ENCODE results near the gene IGF2R.
A peak's percentile ranks its signal among the peaks of the same experiment; 100 is the strongest.
"Not testable (repeated sequence)": the region's sequence is repeated elsewhere in the genome, so short reads cannot be mapped to it uniquely, and the experiment has no call there.

The IGF2R gene

DNA sequence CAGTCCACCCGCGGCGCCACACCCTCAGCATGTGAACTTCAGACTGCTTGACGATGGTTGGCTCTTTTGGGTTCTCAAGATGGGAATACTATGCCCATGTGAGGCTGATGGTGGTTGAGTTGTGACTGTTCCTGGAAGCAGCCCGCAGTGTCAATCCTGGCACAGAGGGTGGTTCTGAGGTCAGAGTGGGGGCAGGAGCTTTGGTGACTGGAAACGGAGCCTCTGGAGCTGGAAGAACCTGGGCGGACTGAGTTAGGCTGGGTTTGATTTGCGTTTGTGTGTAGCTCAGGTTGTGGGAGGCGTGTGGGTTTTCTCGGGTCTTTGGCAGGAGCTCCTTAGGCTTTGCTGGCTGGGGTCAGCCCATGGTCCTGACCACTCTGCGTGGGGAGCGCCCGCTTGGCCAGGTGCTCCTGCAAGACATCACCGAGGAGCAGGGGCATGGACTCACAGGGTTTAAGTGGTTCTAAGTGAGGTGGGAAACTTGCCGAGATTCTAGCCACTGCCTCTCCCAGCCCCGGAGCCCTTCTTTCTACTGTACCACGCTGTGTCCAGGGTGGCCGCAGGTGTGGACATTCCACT is 115.4 kb downstream of the IGF2R start:
- no peak for DNase-seq

DNA sequence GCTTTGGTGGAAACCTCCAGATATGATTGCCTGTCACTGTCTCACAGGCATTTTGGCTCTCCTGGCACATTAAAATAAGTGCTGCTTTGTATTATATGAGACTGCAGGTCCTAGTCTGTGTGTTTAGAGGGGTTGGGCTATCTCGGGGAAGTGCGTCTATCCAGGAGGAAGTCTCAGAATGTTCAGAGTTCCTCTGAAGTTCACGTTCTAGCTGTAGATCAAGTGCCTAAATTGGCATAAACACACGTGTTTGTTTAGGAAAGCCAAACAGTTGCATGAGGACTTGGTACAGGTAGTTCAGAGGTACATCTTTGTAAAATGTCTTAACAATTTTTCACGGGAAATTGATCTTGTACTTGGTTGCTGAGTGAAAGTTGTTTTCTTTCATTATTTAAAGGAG is 116.3 kb downstream of the IGF2R start:
- DNase-seq, result no peak

DNA sequence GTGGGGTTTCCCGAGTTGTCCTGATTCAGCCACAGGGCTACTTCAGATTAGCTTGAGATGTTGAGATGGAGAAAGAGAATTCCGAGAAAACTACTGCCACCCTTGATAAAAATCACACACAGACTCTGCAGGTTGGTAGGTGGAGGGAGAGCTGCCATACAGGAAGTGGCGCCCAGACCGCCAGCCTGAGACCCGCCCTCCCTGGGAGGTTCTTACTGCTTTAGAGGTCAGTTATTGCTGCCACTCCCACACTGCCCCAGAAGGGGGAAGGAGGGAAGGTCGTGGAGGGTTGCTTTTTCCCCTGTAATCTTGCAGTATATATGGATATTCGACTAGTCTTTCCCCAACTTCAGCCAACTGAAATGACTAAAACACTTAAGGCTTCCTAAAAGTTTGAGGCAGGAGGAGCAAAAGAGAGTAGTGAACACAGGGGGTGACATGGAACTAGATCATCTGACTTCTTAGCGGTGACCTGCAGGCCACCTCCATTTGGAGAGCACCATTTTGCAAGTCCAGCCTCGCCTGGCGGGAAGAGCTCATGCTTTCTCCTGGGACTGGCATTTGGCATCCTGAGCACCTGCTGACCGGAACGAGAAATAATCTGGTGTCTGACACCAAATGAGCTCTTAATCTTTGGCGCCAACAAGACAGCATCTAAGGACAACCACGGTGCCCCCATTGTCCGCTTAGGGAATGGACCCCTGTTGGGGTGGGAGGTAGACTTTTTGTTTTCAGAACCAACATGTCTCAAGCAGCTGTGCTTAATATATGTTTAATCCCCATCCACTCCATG is 117.0 kb downstream of the IGF2R start:
- DNase-seq, result no peak

DNA sequence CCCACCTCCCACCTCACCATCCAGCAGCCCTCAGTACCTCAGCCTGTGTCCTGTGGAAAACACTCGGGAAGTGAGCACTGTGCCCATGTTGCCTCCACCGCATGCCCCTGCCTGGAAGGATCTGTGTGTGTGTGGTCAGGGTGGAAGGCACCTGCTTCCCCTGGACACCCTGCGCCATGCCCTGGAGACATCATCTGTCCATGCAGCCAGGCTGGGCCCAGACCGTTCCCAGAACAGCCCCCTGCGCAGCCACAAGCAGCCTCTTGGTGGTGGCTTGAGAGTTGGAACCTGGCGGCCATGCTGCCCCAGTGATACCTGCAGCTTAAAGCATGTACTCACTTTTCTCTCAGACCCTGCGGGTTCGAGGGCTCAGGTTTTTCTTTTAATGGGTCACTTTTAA is 117.9 kb downstream of the IGF2R start:
- DNase-seq, result no peak

DNA sequence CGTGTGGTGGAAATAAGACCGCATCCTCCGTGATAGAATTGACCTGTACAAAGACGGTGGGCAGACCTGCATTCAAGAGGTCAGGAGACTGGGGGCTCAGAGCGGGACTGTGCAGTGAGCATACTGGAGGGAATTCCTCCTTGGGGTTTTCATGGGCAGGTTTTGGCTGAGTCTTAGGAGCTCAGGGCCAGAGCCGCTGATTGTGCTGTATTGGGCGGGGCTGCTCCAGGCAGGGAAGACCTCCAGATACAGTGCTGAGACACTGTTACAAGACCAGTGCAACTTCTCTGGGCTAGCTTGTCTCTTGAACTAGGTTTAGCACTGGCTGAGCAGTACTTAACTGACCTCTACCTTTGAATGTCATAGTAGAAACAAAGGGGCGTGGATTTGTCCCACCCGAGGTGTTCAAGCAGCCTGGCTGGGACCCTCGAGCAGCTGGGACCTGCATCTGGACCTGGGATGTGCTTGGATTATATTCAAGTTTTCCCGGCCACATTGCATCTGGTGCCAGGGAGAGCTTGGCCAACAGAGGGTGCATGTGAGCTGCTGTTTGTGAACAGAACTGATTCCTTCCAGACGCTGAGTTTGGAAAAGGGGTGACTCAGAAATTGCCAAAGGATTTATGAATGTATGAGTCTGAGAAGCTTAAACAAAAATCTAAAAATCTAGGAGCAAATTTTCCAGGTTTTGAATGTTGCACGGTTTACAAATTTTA is 119.3 kb downstream of the IGF2R start:
- peak in 1 of 2 experiments; percentile 19 for DNase-seq

DNA sequence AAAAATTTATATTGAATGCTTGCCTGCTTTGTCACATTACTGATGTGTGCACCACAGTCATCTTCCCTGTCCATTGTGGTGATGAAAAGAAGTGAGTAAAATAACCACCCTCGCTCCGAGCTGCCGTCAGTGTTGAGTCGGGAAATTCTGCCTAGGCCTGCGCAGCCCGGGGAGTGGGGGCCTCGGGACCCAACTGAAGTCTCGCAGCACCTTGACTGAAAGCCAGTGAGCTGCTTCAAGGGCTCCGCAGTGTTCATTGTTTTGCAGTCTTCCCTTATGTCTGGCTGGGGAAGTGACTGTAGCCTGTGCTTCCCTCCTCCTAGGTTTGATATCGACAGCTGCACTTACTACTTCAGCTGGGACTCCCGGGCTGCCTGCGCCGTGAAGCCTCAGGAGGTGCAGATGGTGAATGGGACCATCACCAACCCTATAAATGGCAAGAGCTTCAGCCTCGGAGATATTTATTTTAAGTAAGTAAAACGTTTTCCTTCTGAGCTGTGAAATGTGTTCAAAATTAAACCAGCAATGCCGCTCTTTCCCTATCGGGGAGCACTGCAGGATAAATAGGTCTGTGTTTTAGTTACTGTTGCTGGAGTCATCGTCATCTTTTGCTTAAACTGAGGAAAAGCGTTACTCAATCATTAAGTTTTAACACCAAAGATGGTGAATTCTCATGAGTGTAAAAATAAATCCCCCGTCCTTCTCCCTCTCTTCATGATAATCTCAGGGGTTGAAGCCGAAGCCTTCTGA is 120.1 kb downstream of the IGF2R start:
- no peak for DNase-seq

DNA sequence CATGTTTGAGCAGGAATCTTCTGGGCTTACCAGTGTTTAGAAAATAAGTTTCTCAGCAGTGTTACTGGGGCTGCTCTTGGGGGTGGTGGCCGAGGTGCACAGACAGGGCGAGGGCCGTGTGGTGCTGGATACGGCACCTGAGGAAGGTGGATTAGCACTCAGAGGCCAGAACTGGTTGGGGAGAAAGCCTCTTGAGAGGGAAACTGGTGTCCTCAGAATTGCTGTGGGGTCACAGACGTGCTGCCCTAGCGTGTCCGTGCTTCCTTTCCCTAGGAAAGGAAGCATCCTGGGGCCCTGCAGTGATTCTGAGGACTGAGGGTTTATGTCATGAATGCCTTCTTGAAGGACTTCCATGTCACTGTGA is 120.6 kb downstream of the IGF2R start:
- no peak for DNase-seq

DNA sequence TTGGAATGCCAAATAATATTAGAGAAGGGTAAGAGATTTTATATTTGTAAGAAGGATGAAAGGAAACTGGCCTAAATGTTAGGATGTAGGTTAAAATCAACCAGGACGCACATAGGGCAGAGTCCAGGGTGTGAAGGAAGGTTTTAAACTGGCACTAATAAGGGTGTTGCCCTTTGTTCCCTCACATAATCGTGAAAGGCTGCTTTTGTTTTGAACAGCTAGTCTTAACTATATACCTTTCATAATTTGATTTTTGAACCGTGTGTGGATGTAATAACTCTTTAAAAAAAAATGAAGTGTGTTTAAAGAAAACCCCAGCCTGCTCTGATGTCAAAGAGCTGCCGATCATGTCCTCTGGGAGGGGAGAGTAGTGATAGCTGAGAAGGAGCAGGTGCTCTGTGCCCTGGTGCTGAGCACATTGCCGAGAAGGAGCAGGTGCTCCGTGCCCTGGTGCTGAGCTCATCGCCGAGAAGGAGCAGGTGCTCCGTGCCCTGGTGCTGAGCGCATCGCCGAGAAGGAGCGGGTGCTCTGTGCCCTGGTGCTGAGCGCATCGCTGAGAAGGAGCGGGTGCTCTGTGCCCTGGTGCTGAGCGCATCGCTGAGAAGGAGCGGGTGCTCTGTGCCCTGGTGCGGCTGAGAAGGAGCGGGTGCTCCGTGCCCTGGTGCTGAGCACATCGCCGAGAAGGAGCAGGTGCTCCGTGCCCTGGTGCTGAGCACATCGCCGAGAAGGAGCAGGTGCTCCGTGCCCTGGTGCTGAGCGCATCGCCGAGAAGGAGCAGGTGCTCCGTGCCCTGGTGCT is 121.8 kb downstream of the IGF2R start:
- DNase-seq, result not testable (repeated sequence)

DNA sequence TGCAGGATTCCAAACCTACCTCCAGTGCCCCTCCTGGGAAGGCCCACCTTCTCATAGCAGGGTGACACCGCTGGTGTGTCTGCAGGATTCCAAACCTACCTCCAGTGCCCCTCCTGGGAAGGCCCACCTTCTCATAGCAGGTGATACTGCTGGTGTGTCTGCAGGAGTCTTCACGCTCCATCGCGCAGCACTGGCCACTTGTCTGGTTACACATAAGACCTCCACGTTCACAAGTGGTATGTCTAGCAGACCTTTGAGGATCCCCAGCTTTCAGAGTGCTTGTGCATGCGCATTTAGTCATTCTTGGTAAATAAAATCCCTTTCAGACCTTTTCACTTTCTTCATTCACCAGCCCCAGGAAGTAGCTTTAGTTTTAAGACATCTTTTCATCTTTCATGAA is 123.3 kb downstream of the IGF2R start:
- DNase-seq, result not testable (repeated sequence)

DNA sequence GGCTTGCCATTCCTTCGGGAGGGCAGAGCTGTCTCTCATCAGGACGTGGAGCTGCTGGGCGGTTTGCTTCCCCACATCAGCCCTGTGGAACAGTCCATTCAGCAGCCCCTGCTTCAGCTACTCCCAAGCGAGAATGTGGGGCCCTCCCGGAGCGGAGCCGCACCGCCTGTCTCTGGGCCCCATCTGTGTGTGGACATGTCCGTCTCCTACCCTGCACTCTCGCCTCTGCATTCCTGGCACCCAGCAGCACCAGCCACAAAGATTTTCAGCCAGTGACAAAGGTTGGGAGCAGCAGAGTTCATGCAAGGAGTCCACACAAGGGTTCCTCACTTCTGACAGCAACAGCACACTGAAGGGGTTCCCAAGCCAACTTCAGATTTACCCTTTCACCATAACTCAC is 123.7 kb downstream of the IGF2R start:
- DNase-seq, result no peak

DNA sequence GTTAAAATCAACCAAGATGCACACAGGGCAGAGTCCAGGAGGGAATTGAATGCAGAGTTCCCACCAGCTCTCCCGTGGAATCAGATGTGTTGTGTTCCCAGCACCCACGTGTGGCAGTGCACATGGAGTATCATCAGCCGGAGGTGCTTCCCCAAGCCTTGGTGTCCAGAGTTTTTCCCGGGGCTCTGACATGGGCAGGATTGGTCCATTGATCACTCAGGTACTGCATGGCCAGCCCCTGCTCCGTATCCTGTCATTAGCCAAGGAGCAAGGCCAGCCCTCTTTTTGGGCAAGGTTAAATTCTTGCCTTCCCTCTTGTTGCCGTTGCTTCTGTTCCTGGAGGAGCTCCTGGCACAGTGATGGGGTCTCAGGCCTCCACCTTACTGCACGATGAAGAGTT is 124.2 kb downstream of the IGF2R start:
- DNase-seq, result no peak

DNA sequence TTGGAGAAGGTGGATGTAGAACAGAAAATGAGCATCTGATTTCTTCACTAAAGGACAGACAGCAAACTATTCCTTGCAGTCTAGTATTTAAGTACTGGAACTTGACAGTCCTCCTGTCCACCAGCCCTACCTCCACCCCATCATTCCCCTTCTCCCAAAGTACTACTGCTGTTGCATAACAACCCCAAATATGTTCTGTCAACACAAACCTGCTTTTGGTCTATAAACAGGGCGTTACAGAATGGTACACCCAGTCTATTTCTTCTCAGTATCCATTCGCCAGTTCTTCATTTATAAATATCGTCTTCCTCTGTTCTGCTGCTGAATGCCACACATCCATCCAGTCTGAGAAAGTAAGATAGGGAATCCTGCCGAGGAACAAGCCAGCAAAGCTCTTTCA is 125.1 kb downstream of the IGF2R start:
- no peak for DNase-seq

DNA sequence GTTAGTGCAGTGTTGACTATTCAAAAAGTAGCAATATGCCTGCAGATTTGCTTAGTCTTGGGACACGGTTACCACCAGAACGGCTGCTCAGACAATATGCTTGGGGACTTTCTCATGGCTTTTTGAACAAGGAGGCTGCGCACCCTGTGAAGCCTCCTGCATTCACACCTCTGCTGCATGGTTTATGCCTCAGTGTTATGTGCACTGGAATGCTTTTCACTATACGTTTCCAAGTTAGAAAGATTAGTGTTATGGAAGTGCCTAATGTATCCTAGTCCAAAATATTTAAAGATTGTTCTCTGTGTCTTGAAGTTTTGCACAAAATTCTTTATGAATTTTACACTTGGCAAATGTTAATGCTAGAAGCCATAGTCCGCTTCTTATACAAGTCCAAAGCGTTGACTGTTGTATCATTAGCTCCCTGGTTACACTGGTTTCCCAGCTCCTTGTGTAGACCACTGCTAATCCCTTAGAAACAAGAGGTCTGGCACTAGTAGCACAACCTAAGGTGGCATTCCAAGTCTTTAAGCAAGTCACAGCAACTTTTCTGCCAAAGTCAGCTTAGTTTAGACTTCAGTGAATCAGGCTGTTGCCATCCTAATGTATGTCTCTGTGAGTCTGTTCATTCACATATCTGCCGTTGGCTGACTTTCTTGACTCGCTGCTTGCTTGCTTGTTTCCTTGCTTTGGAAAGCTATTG is 126.4 kb downstream of the IGF2R start:
- no peak for DNase-seq

DNA sequence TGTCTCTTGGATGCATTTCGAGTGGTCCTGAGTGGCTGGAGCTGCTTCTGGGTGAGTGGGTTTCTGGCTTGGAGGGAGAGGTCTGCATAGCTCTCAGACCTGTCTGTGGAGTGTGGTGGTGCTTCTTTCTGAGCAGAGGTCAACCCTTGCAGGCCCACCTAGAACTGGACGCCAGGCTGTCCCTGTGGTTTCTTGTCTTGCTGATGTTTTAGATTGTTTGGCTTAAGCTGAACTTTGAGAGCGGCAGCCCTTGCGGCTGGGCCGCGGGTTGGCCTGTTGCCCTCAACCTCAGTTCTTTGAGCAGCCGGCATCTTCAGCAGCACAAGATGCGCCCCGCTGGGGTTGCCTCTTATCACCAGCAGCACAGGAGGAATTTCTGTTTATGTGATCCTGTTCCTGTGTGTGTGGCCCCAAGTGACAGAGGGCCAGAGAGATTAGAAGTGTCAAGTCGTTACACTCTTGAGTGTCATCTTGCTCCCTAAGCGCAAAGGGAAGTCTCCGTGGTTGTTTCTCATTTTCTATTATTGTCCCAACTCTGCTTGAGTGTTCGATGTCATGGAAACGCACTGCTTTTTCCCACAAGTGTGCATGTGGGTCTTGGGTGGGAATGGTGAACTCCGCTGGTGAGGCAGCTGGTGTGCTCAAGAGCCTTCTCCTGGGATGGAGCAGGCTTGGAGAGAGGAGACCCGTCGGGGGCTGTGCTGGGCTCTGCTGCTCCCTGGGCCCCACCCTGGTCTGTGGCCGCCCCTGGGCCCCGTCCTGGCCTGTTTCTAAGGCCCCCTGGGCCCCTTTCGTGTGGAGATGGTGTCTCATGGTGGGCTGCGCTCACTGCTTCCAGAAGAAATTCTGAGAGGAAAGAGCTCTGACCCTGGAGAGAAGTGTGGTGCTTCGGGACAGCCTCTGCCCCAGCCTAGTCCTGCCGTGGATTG is 132.7 kb downstream of the IGF2R start:
- DNase-seq, result no peak

DNA sequence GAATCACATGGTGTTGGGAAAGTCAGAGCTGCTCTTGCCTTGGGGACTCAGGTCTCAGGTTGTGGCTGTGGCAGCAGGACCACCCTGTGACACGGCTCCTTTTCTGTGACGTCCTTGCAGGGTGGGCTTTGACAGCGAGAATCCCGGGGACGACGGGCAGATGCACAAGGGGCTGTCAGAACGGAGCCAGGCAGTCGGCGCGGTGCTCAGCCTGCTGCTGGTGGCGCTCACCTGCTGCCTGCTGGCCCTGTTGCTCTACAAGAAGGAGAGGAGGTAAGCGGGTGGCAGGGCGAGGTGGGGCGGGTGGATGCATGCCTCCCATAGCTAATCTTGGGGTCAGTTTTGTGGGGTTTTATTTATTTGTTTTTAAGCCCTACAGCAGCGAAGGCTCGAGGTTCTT is 133.5 kb downstream of the IGF2R start:
- no peak for DNase-seq

DNA sequence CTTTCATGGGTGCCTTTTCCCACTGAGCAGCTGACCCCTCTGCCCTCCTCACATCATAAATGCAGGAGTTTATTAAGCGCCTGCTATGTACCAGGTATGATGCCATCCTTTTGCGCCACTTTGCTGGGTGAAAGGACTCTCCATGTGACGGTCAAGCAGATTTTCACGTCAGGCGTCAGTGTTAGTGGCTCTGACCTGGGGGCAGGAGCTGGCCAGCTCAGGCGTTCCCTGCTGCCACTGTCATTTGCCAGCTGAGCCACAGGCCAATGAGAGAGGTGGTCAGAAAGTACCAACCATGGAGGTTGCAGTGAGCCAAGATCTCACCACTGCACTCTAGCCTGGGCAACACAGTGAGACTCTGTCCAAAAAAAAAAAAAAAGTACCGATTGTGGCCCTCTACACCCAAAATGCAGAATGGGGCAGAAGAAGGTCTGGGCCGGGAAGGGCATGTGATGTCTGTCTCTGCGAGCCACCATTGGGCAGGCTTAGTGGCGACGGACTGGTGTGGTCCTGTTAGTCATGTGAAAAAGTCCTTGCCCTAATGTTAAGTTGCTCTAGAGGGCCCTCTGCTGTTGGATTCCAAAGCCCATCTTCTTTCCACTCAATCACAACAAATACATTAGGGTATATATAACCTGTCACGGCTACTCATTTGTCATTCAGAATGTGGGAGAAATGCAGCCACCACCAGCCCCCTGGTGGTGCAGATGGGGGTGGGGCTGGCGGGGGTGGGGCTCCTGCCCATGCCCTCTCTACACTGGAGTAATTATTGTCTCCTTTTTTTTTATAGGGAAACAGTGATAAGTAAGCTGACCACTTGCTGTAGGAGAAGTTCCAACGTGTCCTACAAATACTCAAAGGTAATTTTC is 134.3 kb downstream of the IGF2R start:
- peak in 1 of 2 experiments; percentile 54 for DNase-seq

DNA sequence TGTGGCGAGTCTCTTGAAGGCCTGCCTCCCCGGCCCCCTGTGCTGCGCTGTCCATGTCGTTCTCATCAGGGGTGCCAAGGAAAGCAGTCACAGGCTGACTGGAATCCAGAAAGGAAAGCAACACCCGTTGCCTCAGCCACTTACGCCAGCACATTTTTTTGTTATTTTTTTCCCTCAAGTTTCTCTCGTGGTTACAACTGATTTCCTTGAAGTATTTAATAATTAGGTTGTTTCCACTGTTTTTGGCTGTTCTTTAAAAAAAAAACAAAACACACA is 134.9 kb downstream of the IGF2R start:
- no peak for DNase-seq

DNA sequence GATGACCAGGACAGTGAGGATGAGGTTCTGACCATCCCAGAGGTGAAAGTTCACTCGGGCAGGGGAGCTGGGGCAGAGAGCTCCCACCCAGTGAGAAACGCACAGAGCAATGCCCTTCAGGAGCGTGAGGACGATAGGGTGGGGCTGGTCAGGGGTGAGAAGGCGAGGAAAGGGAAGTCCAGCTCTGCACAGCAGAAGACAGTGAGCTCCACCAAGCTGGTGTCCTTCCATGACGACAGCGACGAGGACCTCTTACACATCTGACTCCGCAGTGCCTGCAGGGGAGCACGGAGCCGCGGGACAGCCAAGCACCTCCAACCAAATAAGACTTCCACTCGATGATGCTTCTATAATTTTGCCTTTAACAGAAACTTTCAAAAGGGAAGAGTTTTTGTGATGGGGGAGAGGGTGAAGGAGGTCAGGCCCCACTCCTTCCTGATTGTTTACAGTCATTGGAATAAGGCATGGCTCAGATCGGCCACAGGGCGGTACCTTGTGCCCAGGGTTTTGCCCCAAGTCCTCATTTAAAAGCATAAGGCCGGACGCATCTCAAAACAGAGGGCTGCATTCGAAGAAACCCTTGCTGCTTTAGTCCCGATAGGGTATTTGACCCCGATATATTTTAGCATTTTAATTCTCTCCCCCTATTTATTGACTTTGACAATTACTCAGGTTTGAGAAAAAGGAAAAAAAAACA is 136.1 kb downstream of the IGF2R start:
- no peak for DNase-seq

DNA sequence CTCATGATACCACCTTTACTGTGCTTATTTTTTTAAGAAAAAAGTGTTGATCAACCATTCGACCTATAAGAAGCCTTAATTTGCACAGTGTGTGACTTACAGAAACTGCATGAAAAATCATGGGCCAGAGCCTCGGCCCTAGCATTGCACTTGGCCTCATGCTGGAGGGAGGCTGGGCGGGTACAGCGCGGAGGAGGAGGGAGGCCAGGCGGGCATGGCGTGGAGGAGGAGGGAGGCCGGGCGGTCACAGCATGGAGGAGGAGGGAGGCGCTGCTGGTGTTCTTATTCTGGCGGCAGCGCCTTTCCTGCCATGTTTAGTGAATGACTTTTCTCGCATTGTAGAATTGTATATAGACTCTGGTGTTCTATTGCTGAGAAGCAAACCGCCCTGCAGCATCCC is 137.1 kb downstream of the IGF2R start:
- no peak for DNase-seq
